GM18951 (cell line): ENCODE results near the gene ATPAF1.

Experiments used
- POLR2A ChIP-seq: IDR thresholded peaks from 4 replicates; pipeline ENCODE4 v1.6.1; 2011; ENCODE audit warnings: mild to moderate bottlenecking; ENCODE audit not compliant: insufficient read length, insufficient read depth; ENCODE audit errors: extremely low read depth
- in situ Hi-C: fragments of 300-500 bp; cut with MboI; formaldehyde crosslinking; loops from one replicate; pipeline ENCODE4 v1.12.0; 2022; ENCODE audit warnings: low sequenced_read_pairs, mixed read lengths, inconsistent platforms; ENCODE audit not compliant: unreplicated experiment

The ATPAF1 gene

DNA sequence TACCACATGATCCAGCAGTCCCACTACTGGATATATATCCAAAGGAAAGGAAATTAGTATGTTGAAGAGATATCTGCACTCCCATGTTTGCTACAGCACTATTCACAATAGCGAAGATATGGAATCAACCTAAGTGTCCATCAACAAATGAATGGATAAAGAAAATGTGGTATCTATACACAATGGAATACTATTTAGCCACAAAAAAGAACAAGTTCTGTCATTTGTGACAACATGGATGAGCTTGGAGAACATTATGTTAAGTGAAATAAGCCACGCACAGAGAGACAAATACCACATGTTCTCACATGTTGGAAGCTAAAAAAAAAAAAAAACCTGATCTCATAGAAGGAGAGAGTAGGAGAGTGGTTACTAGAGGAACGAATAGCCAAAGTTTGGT, 17.7 kb downstream of the ATPAF1 start:
- in situ Hi-C loops = no loop called here
- TF ChIP-seq POLR2A = no peak

DNA sequence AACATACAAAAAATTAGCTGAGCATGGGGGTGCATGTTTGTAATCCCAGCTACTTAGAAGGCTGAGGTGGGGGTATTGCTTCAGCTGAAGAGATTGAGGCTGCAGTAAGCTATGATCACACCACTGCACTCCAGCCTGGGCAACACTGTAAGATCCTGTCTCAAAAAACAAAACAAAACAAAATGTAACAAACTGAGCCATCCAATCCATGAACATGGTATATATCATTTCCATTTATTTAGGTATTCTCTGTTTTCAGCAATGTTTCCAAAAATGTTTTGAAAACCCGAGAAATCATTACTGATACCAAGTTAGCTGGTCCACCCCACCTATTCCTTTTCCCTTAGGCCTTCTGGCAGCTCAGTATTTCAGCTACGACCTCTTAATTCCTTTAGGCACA, 18.4 kb downstream of the ATPAF1 start:
- TF ChIP-seq POLR2A = no peak
- in situ Hi-C loops = no loop called here

DNA sequence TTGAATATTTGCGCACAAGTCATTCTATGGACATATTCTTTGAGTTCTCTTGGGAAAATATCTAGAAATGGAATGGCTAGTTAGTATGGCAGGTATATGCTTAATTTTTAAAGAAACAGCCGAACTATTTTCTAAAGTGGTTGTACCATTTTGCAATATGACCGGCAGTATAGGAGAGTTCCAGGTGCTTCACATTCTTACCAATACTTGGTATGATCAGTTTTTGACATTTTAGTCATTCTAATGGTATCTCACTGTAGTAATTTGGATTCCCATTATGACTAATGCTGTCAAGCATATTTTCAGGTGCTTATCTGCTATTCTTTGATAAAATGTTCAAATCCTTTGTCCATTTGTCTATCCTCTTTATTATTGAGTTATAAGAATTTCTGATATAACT, 20.6 kb downstream of the ATPAF1 start:
- TF ChIP-seq POLR2A = no peak
- in situ Hi-C loops = no loop called here

DNA sequence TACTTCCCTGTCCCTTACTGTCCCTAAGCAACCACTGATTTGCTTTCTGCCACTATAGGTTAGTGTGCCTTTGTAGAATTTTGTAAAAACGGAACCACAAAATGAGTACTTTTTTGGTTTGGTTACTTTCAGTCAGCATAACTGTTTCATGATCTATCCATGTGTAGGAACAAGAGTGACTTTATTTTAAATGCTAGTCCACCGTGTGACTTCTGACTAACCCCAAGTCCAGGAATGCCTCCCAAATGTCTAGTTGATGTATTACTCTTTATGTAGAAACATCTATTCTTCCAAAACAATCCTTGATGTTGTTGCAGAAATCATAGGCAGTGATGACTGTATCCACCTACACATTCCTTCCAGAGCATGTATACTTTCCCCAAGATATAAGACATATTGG, 21.3 kb downstream of the ATPAF1 start:
- in situ Hi-C loops = no loop called here

DNA sequence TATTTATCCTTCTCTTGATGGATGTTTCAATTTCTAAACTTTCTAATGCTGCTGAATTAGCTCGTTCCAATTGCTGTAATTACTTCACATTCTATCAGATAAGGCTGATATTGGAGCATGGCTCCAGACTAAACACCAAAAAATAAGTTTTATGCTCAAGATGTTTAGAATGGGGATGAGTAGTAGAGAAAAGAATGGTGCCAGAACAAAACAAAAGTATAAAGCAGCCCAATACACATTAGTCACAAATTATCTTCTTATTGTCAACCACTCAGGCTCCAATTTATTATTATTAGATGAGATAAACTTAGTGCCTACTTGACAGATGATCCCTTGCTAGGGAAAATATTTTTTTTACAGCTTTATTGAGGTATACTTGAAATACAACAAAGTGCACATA, 21.8 kb downstream of the ATPAF1 start:
- TF ChIP-seq POLR2A = no peak
- in situ Hi-C loops = no loop called here

More for the DNA sequence above, 21.3 kb downstream of the ATPAF1 start:
- no peak for TF ChIP-seq POLR2A

DNA sequence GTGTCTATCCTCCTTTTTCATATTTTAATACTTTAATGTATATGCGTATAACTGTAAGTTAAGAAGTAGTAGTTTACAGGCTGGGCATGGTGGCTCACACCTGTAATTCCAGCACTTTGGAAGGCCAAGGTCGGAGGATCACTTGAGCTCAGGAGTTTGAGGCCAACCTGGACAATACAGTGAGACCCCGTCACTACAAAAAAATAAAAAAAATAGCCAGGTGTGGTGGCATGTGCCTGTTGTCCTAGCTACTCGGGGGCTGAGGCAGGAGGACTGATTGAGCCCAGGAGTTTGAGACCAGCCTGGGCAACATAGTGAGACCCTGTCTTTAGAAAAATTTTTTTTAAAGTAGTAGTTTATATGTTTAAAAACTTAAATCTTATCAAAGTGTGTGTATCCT, 22.3 kb downstream of the ATPAF1 start:
- no peak for TF ChIP-seq POLR2A
- in situ Hi-C loops = no loop called here

DNA sequence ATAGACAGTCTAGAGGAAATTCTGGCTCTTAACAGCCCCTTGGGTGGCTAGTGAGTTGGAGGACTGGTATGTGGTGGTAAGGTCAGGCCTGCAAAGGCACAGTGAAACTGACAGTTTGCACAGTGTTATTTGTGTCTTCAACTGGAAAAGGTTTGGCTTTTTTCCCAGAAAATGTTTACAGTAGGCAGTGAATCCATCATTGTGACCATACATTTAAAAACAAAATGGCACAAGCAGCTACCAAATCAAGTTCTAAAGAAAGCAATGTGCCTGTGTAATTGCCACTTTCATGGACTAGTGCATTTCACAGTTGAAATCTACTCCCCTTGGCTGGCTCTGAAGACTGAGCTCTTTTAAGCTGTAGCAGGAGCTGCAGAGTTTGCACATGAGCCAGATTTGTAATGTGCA, 24.8 kb downstream of the ATPAF1 start:
- in situ Hi-C loops = no loop called here

DNA sequence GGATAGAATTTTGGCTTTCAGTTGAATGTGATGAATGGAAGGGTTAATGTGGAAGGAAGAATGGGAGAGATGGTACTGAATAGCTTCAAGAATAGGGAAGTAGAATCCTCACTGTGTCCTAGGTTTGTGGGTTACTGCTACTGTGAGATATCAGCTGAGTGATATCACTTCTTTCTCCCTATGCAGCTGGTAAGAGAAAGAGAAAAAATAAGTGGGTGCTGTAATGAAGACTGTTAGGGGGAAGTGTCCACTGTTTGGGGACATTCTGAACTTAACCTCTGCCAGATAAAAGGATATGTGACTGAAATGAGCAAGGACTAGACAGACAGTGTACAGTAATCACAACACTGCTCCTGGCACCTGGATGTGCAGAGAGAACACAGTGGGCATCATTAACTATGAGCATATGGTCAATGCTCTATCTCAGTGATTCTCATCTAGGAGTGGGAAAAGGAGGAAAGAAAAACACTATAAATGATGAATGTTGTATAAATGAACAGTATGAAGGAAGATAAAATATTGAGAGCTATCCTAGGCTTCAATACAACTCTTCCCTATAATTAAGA, 26.0 kb downstream of the ATPAF1 start:
- TF ChIP-seq POLR2A = no peak
- in situ Hi-C loops = no loop called here

More for the DNA sequence above, 24.8 kb downstream of the ATPAF1 start:
- no peak for TF ChIP-seq POLR2A

DNA sequence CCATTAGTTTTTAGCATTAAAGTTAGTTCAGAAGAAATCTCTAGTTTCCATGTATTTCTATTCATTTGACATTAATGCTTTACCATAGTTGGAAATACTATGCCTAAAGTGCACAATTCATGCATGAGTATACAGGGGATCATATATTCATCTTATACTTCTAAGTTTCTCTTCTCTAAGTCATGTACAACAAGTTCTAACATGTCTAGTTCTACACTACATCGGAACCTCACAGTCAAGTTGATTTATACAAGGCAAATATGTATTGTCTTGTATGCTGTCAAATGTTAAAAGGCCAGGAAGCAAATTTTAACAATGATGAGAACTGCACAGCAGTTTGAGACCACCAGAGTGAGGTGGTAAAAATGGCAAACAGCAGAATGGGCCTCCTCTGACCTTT, 28.6 kb downstream of the ATPAF1 start:
- in situ Hi-C loops = no loop called here
- TF ChIP-seq POLR2A = no peak

DNA sequence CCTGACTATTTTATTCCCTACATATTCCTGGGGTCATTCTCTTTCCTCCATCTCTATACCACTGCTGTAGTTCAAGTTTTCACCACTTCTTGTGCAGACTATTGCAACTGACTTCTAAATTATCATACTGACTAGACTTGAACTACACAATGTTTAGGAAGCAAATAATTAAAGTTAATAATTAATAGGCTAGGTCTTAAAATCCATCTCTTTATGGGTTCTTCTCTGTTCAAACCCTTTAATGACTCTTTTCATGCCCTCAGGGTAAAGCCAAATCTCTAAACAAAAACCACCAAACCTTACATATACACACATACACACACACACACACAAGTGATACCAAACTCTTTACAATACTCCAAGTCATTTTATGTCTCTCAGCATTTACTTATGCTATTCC, 29.2 kb downstream of the ATPAF1 start:
- TF ChIP-seq POLR2A = no peak
- in situ Hi-C loops = no loop called here

DNA sequence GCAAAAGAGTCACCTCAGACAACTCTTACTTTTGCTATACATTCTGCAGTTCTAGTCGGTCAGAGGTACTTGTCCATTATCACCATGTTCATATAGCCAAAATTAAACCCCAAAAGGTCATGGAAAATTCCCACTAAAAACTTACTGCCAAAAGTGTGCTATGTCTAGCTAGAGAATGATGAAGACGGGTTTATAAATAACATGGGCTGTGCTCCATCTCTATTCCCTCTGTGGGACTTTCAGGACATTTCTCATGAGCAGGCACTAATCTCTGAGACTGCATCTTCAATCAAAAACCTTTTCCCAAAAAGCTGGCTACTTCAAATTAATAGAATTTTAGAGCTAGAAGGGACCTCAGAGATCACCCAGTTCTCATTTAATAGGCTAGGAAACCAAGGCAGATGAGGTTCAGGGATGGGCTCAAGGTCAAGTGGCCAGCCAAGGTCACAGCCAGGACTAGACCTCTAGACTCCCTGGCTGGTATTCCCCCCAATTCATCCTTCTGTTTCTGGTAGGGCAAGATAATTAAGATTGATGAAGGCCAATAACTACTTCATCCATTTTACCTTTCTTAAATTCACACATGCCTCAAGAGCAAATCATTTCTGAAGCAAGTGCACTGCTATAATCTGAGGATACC, 30.6 kb downstream of the ATPAF1 start:
- in situ Hi-C loops = no loop called here
- TF ChIP-seq POLR2A = no peak

DNA sequence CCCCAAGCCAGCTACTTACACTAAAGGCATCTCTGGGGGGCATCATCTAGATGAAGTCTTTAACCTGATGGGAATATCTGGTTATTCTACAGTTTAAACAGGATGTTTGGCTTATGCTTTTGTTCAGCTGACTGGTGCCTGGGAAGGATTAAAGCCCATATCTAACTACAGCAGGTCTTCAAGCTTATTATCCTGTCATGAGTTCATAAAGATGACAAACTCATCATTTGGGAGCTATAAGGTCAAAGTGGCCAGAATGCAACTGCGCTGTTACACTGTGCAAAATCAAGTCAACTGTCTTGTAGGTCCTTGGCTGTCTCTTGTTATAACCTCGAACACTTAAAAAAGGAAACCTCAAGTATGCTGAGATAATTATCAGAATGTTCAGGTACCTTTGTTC, 33.0 kb downstream of the ATPAF1 start:
- in situ Hi-C loops = no loop called here

DNA sequence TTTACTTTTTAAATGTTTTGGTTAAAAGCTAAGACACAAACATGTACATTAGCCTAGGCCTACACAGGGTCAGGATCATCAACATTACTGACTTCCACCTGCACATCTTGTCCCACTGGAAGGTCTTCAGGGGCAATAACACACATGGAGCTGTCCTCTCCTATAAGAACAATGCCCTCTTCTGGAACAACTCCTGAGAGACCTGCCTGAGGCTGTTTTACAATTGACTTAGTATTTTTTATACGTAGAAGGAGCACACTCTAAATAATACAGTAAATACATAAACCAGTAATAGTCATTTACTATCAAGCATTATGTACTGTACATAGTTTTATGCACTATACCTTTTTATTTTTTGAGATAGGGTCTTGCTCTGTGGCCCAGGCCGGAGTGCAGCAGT, 37.4 kb downstream of the ATPAF1 start:
- in situ Hi-C loops = no loop called here
- no peak for TF ChIP-seq POLR2A

More for the DNA sequence above, 33.0 kb downstream of the ATPAF1 start:
- TF ChIP-seq POLR2A = no peak

DNA sequence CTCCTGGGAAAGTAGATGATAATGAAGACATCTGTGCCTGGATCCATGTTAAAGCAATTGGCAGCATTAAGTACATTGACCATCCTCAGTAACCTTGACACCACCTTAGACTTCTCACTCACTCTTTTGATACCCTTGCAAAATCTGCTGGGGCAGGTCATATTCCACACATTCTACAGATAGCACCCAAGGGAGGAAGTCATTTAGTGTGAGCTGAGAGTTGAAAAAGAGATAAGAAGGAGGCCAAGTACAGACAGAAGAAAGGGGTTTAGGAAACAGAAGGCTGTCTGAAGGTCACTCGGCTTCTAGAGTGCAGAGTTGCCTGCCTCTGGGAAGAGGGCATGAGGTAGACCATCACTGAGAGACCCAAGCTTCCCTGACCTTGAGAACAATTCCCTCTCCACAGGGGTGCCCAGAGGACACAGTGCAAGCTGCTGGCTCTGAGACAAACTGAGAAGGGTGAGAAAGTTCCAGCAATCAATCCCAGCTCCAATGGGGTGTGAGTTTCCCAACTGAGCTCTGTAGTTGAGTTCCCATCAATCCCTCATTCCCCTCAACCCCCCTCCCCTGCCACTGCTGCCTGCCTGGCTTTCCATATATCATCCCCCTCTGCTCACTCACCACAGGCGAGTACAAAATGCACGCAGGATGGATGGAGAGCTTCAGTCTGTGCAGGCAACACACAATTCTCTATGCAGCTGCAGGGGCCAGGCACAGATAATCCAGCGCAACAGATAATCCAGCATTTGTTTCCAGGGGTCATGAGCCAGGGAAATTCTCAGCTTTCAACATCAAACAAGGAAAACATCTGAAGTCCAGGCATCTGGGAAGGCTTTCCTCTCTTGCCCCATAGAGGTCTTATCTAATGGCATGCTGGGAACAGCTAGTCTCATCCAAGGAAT, 44.2 kb downstream of the ATPAF1 start:
- no peak for TF ChIP-seq POLR2A
- in situ Hi-C loops = no loop called here

DNA sequence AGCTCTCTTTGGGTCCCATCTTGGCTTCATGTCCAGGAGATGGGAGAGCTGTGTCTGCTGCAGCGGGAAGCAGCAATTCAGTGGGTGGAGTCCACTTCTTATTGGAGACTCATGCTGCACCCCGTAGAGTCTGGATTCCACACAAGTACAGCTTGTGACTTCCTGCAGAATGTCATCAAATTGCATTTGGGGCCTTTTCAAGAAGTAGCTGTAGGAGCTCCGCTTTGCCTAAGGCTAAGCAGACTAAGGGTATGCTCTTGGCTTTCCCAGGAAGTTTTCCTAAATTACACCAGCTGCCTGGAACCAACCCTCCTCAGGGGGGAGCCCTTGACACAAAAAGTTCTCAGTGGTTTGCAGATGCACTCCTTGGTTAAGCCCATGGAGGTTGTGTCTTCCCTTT, 45.8 kb downstream of the ATPAF1 start:
- in situ Hi-C loops = no loop called here
- no peak for TF ChIP-seq POLR2A
